Glomerular visceral epithelial cell (primary cell): ENCODE results near the gene NR2F1-AS1.
"Not testable (repeated sequence)": the region's sequence is repeated elsewhere in the genome, so short reads cannot be mapped to it uniquely, and the experiment has no call there.

Source experiments
- DNase-seq: peaks from one replicate; pipeline ENCODE4 v3.0.0-alpha.2; 2016; ENCODE audit errors: extremely low spot score

The NR2F1-AS1 gene

DNA sequence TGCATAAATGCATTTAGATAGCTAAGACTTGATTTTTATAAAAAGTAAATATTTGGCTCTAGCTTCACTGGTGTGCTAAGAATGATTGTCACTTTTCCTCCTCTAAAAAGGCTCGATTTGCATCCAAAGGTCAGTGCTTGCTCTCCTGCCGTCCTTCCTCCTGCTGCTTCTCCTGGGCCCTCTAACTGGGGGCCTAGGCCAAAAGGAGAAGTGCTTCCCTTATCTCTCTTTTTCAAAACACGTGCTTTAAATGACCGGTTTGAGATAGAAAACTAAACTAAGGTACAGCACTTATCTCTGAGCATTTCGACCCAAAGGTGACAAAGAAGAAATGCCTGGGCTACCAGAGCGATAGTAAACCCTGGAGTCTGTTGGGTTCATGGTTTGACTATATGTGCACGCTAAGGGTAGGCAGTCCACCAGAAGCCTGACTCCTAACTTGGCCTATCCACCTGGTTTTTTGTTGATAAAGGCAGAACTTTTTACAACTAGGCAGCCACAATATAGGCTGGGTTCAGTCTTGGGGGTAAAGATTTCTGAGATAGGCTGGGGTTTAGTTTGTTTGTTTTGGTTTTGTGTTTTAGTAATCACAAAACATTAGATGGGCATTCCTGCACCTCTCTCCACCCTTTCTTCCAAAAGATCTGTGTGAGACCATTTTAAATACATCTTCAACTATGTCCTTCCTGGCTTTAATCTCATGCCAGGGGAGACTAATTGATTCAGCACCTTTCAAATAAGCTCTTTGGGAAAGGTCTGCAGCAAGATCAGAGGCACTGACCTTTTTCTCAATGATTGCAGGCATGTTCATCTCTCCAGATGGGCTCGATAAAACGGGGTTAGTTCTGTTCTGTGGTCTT is 3.8 kb downstream of the NR2F1-AS1 start:
- DNase-seq, result no peak

DNA sequence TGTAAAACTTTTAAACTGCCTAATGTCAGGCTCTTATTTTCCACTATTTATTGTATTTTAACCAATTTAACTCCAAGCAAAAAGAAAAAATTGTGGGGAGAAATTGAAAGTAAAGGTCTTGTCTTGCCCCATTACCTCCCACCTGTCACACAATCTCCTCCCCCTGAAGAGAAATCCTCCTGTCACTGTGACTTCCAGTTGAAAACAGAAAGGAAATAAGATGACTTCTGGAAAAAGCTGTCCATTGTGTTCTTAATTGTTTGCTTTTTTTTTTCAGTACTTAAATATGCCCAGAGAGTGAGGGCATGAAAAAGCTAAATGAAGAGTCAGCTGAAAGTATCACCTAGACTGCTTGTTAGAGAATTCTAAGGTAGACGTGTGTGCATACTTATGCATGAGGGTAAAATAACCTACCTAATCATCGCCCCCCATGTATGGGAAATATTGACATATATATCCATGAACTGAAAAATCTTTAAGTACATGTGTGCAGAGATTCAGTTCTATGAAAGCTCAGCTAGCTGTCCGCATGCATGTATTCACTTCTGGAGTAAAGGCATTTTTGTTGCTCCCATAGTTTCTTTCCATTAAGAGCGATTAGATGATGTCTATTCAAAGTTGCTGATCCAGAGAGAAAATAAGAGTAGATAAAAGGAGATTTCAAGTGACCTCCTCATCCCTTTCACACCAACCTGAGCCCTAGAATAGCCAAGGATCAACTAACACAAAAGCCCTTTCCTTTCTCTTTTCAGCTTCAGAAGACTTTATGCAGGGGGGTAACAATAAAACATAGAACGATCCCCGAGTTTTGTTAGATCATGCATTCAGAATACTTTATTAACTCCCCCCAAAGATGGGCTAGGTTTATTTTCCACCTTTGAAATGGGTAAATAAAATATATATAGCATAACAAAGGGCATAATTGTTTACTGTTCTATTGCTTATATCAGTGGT is 5.3 kb downstream of the NR2F1-AS1 start:
- no peak for DNase-seq

DNA sequence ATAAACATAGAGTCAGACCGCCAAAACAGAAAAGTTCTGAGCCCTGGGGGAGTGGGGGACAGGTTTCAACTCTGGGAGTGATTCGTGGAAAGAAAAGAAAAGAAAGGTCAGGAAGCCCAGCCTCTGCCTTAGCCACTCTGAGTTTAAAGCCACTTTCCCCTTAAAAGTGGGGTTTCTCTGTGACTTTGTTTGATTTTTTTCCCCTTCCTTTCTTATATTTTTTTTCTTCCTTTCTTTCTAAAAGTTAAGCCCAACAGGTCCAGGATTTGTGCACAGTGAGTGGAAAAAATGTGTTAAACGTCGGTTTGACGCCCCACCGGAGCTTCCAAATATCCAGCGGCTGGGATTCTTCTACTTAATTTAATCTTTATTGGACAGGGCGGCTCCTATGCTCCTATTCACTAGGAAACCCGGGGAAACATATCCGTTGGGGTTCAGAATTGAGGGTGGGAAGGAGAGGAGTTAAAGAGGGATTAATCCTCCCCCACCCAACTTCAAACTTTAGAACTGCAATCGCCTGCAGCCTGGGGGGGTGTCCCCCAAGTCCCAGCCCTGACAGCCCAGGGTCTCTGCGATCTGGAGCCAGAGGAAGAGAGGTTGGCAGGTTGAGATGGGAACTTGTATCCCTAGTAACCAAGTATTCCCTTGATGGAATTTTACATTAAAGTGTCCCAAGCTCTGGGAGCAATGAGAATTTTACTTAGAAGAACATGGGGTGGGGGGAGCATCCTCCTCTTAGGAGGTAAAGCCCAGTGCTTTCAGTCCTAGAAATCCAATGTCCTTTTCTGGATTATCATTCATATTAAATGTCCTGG is 6.3 kb downstream of the NR2F1-AS1 start:
- DNase-seq, result no peak

DNA sequence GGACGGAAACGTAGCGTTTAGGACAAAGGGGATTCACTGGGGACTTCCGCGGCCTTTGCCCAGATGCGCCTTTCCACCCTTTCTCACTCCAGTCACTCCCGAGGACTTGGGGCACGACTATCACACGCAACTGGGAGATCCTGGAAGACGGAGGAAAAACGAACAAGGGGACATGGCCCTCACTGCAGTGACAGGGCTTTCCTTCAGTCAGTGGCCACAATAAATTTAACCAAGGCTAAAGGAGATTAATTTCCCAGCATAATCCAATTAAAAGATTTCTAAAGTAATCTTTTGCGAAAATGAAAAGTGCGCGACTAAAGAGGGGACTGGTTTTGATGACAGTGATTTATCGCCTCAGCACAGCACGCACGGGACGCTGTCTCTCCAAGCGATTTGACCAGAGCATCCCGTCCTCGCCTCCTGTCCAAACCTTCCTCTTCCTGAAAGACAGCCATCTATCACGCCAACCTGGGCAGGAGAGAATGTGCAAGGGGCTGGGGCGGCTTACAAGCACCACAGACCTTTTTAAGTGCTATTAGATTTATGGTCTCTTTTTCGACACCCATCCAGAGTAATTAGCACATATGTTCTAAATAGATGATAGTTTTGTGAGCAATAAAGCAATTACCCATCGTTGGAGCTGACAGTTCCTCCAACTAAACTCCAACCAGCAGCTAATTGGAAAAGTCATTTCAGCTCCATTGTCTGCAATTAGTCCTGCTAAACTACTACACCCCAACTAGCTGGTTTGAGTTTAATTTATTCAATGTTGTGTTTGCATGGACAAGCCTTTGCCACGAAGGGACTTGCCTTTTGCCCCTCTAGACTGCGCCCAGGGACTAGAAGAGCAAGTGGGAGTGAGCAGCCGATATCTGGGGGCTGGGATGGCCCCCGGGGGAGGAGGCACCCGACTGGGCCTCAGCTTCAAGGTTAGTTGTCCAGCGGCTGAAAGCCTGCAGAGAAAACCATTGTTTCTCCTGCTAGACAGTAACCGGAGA is 7.4 kb downstream of the NR2F1-AS1 start:
- DNase-seq, result no peak

DNA sequence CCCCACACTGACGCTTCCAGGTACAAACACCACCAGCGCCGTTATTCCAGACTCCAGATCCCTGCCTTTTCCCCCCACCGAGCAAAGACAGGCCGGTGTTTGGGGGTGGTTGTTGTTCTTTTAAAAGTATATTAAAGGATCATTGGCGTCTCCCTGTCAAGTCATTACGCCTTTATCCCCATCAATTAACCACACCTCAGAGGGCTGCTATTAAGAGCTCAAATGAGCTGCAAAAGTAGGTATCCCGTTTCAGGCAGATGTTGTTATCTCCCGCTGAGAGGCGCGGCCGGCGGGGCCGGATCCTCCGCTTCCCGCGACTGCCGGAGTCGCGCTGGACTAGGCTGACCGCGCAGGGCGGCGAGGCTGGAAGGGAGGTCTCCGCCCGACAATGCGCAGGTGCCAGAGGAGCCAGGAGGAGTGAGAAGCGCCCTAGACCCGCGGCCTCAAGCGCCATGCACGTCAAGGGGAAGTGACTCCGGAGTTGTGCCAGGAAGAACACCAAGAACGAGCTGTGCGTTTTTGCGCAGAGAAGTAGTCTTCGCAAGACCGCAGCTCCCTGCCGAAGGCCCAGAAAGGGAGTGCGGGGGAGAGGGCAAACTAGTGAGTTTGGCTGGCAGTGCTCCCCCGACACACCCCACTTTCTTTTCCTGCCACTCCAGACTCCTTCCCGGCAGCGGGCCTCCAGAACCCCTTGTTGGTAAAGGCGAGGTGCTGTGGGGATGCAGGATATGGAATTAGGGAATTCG is 8.2 kb downstream of the NR2F1-AS1 start:
- peak; percentile 51 for DNase-seq

DNA sequence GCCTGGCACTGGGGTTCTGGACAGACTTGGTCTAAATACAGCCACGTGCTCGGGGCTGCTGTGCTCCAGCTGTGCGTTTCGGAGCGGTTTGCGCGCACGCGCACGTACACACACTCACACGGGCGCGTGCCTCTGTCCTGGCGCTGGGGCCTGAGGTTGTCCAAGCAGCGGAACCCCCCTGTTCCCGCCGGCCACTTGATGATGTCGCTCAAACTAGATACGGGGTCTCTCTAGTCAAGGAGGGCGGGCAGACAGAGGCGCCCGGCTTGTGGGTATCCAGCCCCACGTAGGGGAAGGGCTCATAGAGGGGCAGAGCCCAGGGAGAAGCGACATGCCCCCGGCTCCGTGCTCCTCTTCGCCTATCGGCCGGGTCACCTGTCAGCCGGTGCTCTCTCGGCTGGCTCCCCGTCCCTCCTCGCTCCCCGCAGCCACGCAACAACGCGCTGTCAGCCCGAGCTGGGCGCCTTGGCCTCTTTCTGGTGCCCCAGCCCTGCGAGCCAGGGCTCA is 8.9 kb downstream of the NR2F1-AS1 start:
- no peak for DNase-seq

DNA sequence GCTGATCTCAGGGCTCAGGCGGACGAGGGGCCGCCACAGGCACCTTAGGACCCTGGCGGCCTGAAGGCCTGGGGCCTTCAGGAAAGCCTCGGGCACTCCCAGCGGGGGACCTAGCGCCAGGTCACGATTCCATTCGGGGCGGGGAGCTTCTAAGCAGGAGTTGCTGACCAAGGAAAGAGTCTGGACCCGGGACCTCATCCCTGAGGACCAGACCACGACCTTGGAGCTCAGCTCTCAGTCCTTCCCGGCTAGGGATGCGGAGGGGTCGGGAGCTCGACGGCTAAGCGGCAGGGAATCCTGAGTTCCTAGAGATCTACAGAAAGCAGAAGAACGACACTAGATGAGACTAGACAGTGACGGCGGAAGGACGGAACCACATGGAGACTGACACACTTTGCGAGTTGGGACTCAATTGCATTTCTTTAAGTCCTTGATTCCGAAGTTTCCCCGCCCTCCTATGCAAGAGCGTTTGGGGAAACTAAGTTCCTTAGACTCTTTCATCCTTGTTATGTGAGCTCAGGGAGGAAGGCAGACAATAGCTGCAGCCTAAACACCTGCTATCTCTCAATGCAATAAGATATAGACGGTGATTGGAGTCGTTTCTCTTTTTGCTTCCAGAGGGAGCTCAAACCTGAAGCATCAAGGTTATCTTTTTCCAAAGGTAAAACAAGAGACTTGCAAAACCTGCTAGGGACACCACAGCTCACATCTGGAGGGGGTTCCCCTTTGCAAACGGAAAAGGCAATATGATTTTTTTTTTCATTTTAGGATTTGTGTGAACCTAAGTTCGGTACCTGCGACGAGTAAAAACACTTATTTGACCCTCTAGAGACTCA is 9.7 kb downstream of the NR2F1-AS1 start:
- DNase-seq, result no peak

DNA sequence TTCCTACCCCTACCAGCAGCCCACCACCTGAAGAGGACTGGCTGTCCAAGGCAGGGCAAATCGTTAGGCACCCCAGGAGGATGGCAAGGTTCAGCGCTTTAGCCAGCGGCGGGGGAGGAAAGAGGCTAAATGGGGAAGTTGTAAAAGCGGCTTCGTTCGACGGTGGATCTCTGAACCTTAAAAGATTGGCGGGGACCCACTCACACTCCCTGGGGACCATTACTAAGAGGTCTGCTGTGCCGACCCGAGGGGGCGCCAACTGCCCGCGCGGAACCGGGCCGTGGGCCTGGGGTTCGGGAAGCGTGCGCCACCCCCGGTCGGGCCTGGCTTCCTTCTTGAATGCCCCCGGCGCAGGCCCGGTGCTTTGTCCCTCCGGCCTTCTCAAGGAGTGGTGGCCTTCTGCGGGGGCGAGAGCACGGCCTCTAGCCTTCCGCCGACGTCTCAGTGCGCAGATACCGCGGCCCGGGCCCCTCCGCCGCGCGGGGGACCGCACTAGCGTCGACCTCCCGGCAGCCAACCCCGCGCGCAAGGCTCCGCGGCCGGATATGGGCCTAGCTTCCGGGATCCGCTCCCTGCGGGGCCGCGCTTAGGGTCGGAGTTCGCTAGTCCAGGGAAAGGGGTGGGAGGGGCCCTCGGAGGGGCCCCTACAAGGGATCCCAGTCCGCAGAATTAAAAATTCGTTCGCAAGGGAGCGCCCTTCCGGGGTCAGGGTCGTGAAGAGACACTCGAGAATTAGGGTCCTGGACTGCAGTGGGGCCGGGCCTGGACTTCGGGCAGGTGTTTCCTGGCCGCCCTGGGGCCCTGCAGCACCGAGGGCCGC is 10.5 kb downstream of the NR2F1-AS1 start:
- no peak for DNase-seq

DNA sequence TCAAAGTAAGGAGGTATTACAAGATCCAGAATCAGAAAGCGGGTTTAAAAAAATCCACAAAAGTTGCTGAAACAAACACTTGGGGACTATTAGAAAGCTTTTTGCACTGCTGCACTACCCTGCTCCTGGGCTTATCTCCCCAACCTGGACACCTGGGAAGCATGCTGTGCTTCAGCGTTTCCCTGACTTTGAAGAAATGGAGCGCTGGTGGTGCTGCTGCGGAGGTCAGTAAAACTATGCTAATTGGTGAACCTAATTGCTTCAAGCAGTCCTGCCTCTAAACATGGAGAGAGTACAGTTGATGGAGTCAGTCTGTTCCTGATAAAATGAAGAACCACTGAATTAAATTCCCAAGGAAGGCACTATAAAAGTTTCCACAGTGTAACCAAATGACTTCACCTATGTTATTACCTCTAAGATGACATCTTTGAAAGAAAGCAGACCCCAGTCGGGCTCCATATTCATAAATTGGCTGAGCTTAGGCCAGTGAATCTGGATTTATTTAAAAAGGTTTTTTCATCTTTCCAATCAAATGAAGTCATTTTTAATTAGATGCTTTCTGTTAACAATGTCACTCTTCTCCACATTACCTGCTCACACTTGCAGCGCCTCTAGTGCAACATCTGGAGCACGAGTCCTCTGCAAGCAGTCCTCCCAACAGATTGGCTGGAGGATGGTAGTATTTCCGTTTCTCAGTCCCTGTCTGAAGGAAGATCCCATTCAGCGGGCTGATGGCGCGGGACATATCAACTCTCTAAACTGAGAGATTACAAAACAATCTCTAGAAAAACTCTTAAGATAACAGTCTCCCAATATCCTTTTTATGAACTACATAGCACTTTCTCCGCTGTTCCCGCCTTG is 11.5 kb downstream of the NR2F1-AS1 start:
- DNase-seq, result no peak

DNA sequence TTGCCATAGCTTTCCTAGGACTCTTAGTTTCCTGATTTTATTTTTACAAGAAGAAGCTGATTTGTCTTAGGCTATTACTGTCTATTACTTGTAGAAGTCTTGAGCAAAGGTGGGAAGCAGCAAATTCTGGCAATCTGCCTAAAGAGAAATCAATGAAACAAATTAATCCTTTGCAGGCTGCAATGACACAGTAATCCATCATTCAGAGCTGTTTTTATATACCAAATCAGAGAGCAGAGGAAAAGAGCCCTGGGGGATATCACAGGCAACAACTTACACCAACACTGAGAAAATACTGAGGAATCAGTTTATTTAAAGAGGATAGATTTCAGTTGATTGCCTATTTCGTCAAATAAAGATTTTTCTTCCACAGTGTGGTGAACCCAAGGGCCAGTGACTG is 13.6 kb downstream of the NR2F1-AS1 start:
- DNase-seq, result no peak

DNA sequence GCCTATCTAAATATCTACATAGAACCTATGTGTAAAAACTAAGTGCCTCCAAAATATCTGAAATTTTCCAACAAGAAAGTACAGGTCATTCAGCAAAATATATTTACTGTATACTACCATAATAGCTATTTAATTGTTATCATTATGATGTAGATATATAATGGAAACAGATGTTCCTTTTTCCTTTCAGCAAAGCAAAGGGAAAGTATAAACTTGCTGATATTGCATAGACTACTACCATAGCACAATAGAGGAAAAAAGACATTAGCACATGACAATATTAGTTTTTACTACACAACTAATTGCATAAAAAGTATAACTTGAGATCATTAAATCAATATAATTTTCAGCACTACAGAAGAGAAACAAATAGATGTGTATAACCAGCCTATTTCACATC is 14.9 kb downstream of the NR2F1-AS1 start:
- DNase-seq, result no peak

DNA sequence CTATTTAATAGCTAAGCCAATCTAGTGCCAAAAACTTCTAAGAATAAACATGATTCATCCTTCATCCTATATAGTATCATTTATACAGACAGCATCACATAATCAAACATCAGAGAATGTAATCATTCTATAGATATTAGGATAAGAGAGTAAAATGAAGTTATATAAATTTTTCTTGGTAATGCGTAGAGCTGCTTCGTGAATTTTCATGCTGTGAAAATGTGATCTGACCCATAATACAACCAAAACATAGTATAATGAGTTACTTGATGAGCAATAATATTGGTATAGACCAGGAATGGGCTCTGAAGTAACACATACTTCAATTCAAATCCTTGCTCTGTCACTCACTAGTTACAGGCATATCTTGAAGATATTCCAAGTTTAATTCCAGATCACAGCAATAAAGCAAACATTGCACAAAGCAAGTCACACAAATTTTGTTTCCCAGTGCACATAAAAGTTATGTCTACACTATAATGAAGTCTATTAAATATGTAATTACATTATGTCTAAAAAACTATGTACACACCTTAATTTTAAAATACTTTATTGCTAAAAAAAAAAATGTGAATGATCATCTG is 23.9 kb downstream of the NR2F1-AS1 start:
- DNase-seq, result no peak

DNA sequence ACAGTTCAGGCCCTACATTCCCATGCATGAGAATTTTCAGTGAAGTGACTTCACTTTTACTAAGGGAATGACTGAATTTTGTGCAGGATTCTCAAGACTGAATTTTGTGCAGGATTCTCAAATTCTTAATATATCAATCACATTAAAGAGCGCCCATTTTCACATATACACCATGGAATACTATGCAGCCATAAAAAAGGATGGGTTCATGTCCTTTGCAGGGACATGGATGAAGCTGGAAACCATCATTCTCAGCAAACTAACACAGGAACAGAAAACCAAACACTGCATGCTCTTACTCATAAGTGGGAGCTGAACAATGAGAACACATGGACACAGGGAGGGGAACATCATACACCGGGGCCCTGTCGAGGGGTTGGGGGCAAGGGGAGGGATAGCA is 31.4 kb downstream of the NR2F1-AS1 start:
- DNase-seq, result not testable (repeated sequence)

DNA sequence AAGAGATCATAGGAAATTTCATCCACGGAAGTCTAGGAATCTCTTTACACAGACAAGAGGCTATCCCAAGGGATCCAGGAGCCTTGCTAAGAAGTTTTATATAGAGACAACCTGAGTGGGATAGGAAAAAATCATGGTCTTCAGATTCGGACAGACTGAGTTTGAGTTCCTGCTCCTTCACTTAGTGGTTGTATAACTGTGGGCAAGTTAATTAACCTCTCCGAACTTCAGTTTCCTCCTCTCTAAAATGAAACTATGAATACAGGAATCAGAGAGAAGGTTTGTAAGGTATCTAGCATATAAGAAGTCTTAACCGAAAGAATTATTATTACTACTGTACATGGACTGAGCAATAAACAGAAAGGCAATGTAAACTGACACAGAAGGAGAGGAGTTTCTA is 35.1 kb downstream of the NR2F1-AS1 start:
- DNase-seq, result no peak

DNA sequence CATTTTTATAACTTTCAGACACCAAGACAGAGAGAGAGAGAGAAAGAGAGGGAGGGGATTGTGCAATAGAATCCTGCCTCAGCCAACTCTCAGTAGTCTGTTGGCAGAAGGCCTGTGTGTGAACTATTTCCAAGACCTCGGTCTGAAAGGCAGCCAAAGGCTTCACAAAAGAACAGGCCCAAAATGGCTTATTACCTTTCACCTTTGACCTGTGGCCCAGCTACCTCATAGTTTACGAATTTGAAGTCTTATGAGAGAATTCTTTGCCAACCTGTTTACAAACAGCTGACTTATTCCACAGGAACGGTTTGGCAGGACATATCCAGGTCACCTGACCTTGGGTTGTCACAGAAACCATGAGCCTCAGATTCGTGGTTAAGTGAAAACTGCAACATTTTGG is 48.6 kb downstream of the NR2F1-AS1 start:
- DNase-seq, result no peak

DNA sequence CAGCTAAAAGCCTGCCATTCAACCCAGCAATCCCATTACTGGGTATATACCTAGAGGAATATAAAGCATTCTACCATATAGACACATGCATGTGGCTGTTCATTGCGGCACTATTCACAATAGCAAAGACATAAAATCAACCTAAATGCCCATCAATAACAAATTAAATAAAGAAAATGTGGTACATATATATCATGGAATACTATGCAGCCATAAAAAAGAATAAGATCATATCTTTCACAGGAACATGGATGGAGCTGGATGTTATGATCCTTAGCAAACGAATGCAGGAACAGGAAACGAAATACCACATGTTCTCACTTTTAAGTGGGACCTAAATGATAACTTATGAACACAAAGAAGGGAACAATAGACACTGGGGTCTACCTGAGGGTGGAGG is 59.2 kb downstream of the NR2F1-AS1 start:
- DNase-seq, result not testable (repeated sequence)

DNA sequence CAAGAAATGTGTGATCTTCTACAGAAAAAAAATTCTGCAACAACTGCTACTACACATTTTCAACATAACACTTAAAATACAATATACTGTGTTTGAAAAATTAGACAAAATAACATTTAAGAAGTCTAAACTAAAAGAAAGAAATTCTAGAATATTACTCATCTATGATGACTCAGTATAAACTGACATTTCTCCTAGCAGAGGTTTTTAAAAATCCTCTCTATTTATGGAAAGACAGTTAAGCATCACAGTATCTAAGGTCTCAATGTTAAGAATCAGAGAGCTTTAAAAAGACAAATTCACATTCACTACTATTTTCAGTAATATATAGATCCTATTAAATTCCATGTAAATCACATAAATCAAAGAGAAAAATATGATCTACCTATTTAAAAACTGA is 61.3 kb downstream of the NR2F1-AS1 start:
- no peak for DNase-seq
